ENCODE measurements around the gene MERTK.

GRCh38 chr2:111999809-112000208 lies 101.4 kb downstream of the MERTK start:
- no peak for TF ChIP-seq CTCF (IDR thresholded peaks at IDR 0.05)
- no peak for TF ChIP-seq POLR2A (IDR thresholded peaks at IDR 0.05)
